K562 (cell line): ENCODE results near the gene SDF4. TPM values are rescaled to one million over a fixed set of nuclear protein-coding genes. Genes with fewer than 3 reads are reported as not detected.

ENCODE experiments used
- ATAC-seq: fragments of 200-7000 bp; cut with Tn5 transposase; 3 replicates; pipeline ENCODE4 v1.9.1; 2020; ENCODE audit warnings: moderate library complexity
- BruUV-seq: library from RNA; stranded (reverse); fragments of 400-500 nt; replicated peaks from 2 replicates; lab custom pipeline; 2021; lab: Mats Ljungman, UMichigan
- CTCF ChIA-PET: fragments of 300-600 bp; formaldehyde crosslinking; extraction: SDS; loops from one replicate; lab custom pipeline; 2021; ENCODE audit warnings: low intra/inter-chr PET ratio; lab: Yijun Ruan, JAX
- POLR2A ChIA-PET: fragments of 300-600, 350-650 bp; sonication (Branson Sonifier 250); formaldehyde crosslinking; extraction: SDS; loops from one replicate; lab custom pipeline; 2021; ENCODE audit warnings: antibody characterized with exemption, inconsistent platforms; lab: Yijun Ruan, JAX
- DNase-seq, 4 experiments: peaks; one replicate each; pipeline versions ENCODE4 v3.0.0 to v3.0.0-alpha.2; 2011 to 2018; ENCODE audit warnings: low spot score in 3 of 4, mixed read lengths in 3 of 4; ENCODE audit errors: extremely low read depth in 1 of 4
- FAIRE-seq: peaks from 2 replicates; lab custom pipeline; 2011; peaks lifted over from hg19 to GRCh38; lab: Jason Lieb, UNC
- H2AFZ ChIP-seq: 2 replicates; pipeline ENCODE4 v1.6.0; 2011; ENCODE audit warnings: low read depth, low read length, control low read depth, inconsistent platforms
- H3K27ac ChIP-seq: fragments of 200-600 bp; 3 replicates; pipeline ENCODE4 v1.8.0; 2011; ENCODE audit warnings: low read depth, mild to moderate bottlenecking, control low read depth, inconsistent platforms, low read length, moderate library complexity, mixed read lengths; ENCODE audit errors: extremely low read depth
- H3K27me3 ChIP-seq, 2 experiments: fragments of 300-600 bp in 1 of 2; 2 replicates in 1 of 2; 3 replicates in 1 of 2; pipeline versions ENCODE4 v1.6.0 to v1.8.0; 2011; ENCODE audit warnings: inconsistent platforms in 2 of 2, low read length in 2 of 2, mild to moderate bottlenecking in 1 of 2, mixed read lengths in 1 of 2, moderate library complexity in 1 of 2; ENCODE audit not compliant: control insufficient read depth in 2 of 2, insufficient read depth in 2 of 2
- H3K36me3 ChIP-seq: fragments of 300-600 bp; 3 replicates; pipeline ENCODE4 v1.8.0; 2011; ENCODE audit warnings: mild to moderate bottlenecking, low read length, inconsistent platforms; ENCODE audit not compliant: control insufficient read depth, insufficient read depth
- H3K4me1 ChIP-seq, 2 experiments: fragments of 200-600 bp in 1 of 2; replicated peaks in 1 of 2; 2 replicates in 1 of 2; 3 replicates in 1 of 2; pipeline versions ENCODE4 v1.5.1 to v1.8.0; 2011; ENCODE audit warnings: inconsistent platforms in 2 of 2, low read length in 2 of 2, mild to moderate bottlenecking in 1 of 2, mixed read lengths in 1 of 2, moderate library complexity in 1 of 2; ENCODE audit not compliant: control insufficient read depth in 2 of 2, insufficient read depth in 2 of 2
- H3K4me2 ChIP-seq: 2 replicates; pipeline ENCODE4 v1.6.1; 2011; ENCODE audit warnings: low read length, control low read depth, inconsistent platforms, mixed read lengths; ENCODE audit not compliant: insufficient read depth
- H3K4me3 ChIP-seq: fragments of 200-600 bp; sonication (generic), shearing (Covaris generic); 2 replicates; pipeline ENCODE4 v1.5.1; 2016; ENCODE audit warnings: control low read depth, inconsistent platforms
- H3K79me2 ChIP-seq: fragments of 200-600 bp; 3 replicates; pipeline ENCODE4 v1.8.0; 2011; ENCODE audit warnings: low read length, inconsistent platforms; ENCODE audit not compliant: control insufficient read depth, insufficient read depth
- H3K9ac ChIP-seq, 2 experiments: 2 replicates each; pipeline versions ENCODE4 v1.6.0 to v1.6.1; 2011; ENCODE audit warnings: low read depth in 2 of 2, low read length in 2 of 2, control low read depth in 1 of 2, inconsistent platforms in 1 of 2, mild to moderate bottlenecking in 1 of 2, mixed read lengths in 1 of 2; ENCODE audit not compliant: insufficient read depth in 1 of 2
- H3K9me1 ChIP-seq: one replicate; pipeline ENCODE4 v1.6.0; 2011; ENCODE audit warnings: inconsistent platforms, mild to moderate bottlenecking, low read length, moderate library complexity; ENCODE audit not compliant: control insufficient read depth, insufficient read depth
- H3K9me3 ChIP-seq: replicated peaks from 2 replicates; pipeline ENCODE4 v1.5.1; 2011; ENCODE audit warnings: low read depth, low read length, inconsistent platforms; ENCODE audit not compliant: control insufficient read depth, insufficient read depth
- H4K20me1 ChIP-seq: replicated peaks from 2 replicates; pipeline ENCODE4 v1.6.1; 2011; ENCODE audit warnings: low read length, inconsistent platforms, mixed read lengths; ENCODE audit not compliant: control insufficient read depth, insufficient read depth
- ATF7 ChIP-seq: fragments of 450-650 bp; IDR thresholded peaks from 2 replicates; pipeline ENCODE4 v1.7.1; 2014; ENCODE audit warnings: mild to moderate bottlenecking, moderate library complexity
- E2F3 ChIP-seq: fragments of 250-450 bp; sonication (Bioruptor Pico); IDR thresholded peaks from 2 replicates; pipeline ENCODE4 v1.4.0; 2020; ENCODE audit warnings: mild to moderate bottlenecking
- HLTF ChIP-seq: fragments of 450-650 bp; IDR thresholded peaks from 2 replicates; pipeline ENCODE4 v1.6.1; 2016
- HNRNPL ChIP-seq: fragments of 200-400 bp; formaldehyde crosslinking; IDR thresholded peaks from 2 replicates; pipeline ENCODE4 v1.6.1; 2017; ENCODE audit warnings: low read depth, mild to moderate bottlenecking, low read length
- SRF ChIP-seq, 2 experiments: fragments of 250-450, 450-650 bp in 1 of 2; sonication (Bioruptor Pico) in 1 of 2; sonication (generic) in 1 of 2; formaldehyde crosslinking; IDR thresholded peaks; 2 replicates each; pipeline versions ENCODE4 v1.5.0 to v1.5.1; 2020 to 2022; ENCODE audit warnings: mild to moderate bottlenecking in 1 of 2, missing genetic modification reagents in 1 of 2
- ZNF75A ChIP-seq: fragments of 450-650 bp; formaldehyde crosslinking; IDR thresholded peaks from 2 replicates; pipeline ENCODE4 v1.4.0; 2020; ENCODE audit warnings: mild to moderate bottlenecking
- WGBS: fragments of 100-300 bp; shearing (Covaris generic); methylation state at CpG from one replicate; pipeline ENCODE4 v1.1.6; 2016; ENCODE audit warnings: low coverage, mixed read lengths; ENCODE audit not compliant: insufficient coverage; ENCODE audit errors: missing lambda C conversion rate; 5-methylcytosine and 5-hydroxymethylcytosine counted together
- in situ Hi-C: fragments of 300-500 bp; cut with MboI; formaldehyde crosslinking; loops from 4 replicates; pipeline ENCODE4 v1.15.0; 2018; ENCODE audit warnings: inconsistent platforms, mixed read lengths
- intact Hi-C: fragments of 100-400 bp; cut with micrococcal nuclease; formaldehyde crosslinking; loops from 2 replicates; pipeline ENCODE4 v1.14.2; 2022
- polyA plus RNA-seq, 8 experiments: library from polyadenylated mRNA; depleted of rRNA in 4 of 8; stranded (reverse) in 5 of 8; unstranded in 3 of 8; fragments of >200 nt; fragmentation: Nextera tagmentation in 2 of 8; fragmentation: Illumina TruSeq in 1 of 8; extraction: Ambion mirVana in 2 of 8; extraction: Trizol in 1 of 8; gene quantifications; 2 replicates each; pipeline versions ENCODE4 v1.2.1 to v1.2.3, GENCODE V29; 2011 to 2014; ENCODE audit warnings: inconsistent platforms in 1 of 8, missing spikeins in 1 of 8
- total RNA-seq, 7 experiments: library from RNA; depleted of rRNA in 6 of 7; stranded (reverse); fragments of >200 nt in 6 of 7; fragmentation: Illumina TruSeq in 2 of 7; extraction: Trizol in 2 of 7; gene quantifications; 2 replicates each; pipeline versions ENCODE4 v1.2.1 to v1.2.3, GENCODE V29; 2011 to 2021; ENCODE audit warnings: low replicate concordance in 1 of 7
- TF ChIP-seq, protein P1 (sequence below): fragments of 250-450 bp; sonication (Bioruptor Pico); IDR thresholded peaks from 2 replicates; pipeline ENCODE4 v1.8.0; 2022; ENCODE audit warnings: inconsistent platforms, mild to moderate bottlenecking, moderate library complexity, borderline replicate concordance
- TF ChIP-seq, protein P2 (sequence below), 2 experiments: fragments of 450-650 bp; conservative IDR thresholded peaks; 2 replicates each; pipeline ENCODE4 v1.6.1; 2017; ENCODE audit warnings: mild to moderate bottlenecking in 2 of 2, moderate library complexity in 2 of 2

The SDF4 gene
- total and polyA plus RNA-seq, 9 of the 15 experiments (the other 6 are each of a cell fraction or from before 2014, with no cell fraction given), result 0.35 to 160 (median 65.2) TPM

DNA sequence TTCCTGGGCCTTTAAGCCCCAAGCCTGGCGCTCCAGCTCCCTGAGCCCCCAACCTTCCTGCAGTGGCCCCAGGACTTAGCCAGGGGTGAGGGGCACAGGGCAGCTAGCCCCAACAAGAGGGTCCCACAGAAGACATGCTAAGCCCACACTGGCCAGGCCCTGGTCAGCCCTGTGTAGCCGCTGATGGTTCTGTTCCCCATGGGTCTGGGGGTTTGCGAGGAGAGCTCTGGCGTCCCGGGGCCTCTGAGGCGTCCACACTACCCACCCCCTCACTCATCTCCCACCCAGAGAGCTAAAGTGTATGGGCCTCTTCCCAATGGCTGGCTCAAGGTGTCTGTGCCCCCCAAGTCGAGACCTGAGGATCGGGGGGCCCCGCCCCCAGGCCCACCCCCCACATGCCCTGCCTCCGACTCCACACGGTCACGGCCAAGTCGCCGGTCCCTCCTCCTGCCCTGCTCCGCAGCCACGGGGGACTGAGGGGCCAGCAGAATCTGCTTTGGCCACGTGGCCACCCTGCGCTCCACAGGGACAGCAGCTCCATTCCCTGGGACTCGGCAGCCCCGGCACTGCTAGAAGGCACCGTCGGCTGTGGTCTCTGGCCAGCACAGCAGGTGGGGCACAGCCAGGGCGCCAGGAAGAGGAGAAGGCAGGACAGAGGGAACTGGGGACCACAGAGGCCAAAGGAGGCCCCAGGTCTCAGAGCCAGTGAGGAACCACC, 33.2 kb downstream of the SDF4 start (continued):
- no peak for TF ChIP-seq E2F3 (CRISPR knock-in tag)
- TF ChIP-seq HLTF, result no peak
- TF ChIP-seq, protein P1, sequence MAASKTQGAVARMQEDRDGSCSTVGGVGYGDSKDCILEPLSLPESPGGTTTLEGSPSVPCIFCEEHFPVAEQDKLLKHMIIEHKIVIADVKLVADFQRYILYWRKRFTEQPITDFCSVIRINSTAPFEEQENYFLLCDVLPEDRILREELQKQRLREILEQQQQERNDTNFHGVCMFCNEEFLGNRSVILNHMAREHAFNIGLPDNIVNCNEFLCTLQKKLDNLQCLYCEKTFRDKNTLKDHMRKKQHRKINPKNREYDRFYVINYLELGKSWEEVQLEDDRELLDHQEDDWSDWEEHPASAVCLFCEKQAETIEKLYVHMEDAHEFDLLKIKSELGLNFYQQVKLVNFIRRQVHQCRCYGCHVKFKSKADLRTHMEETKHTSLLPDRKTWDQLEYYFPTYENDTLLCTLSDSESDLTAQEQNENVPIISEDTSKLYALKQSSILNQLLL, result no peak
- TF ChIP-seq, all 486 proteins: peak for 0

DNA sequence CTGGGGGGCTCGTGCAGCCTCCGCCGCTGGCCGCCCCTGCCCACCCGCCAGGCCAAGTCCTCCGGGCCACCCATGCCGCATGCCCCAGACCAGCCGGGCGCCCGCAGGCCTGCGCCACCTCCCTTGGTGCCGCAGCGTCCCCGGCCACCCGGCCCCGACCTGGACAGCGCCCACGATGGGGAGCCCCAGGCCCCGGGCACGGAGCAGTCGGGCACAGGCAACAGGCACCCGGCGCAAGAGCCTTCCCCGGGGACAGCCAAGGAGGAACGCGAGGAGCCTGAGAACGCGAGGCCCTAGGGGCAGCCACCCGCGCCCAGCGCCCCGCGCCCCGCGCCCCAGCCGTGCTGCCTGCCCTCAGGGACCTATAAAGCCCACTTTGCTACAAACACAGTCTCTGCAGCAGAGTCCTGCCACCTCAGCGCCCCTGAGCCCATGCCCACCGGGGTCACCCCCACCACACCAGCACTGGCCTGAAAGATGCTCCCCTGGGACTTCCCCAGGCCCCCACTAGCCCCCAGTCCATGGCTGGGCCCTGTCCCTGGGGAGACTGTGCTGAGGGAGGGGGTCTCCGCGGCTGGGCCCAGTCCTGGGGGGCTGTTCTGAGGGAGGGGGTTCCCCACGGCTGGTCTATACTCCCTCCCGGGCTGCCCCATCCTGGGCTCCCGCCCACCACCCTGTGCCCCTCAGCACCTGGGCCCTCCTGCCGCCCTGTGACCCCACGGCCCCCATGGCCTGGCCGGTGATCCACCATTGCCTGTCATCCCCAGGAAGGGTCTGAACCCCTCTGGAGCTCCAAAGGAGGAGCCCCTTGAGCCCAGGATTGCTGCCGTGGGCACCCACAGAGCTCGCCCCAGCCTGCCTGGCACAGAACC, 34.0 kb downstream of the SDF4 start:
- Histone ChIP-seq H3K36me3 (no peaks in the 10 kb centered on the region), H3K27ac (no peak overlapping the region), H3K9me1 (no peaks in the 10 kb centered on the region), H3K9ac (0 out of 4 replicates have a peak overlapping the region, but pooled peaks of 1 of the 2 experiments have one; percentile 14), H3K79me2 (no peaks in the 10 kb centered on the region), H3K4me3 (no peak overlapping the region), H4K20me1 (no peaks in the 10 kb centered on the region), H2AFZ (no peak overlapping the region), H3K4me1 (peaks cover 0 to 54% of the 10 kb centered on the region in 2 experiments; a peak in 3 of 5 replicates), H3K4me2 (no peak overlapping the region), H3K27me3 (no peaks in the 10 kb centered on the region; a peak in 1 of 5 replicates), H3K9me3 (peaks cover 6% of the 10 kb centered on the region; the same call in 1 of the 2 replicates)
- POLR2A ChIA-PET, result interaction anchor here (0.8 to 1.5 kb wide), 3 partner anchors 10 to 18 kb away, joined by 3 to 5 read pairs (median 4); no protein-coding TSS in a partner anchor
- 78% methylated on average over 36 of the region's 48 CpGs for WGBS
- DNase-seq (peak in 1 of 4 experiments; percentile 8), FAIRE-seq (no peak), ATAC-seq (no peak)
- in situ Hi-C loops, result no loop called here
- CTCF ChIA-PET, result no interaction called here
- intact Hi-C loops, result no loop called here
- TF ChIP-seq, protein P2, sequence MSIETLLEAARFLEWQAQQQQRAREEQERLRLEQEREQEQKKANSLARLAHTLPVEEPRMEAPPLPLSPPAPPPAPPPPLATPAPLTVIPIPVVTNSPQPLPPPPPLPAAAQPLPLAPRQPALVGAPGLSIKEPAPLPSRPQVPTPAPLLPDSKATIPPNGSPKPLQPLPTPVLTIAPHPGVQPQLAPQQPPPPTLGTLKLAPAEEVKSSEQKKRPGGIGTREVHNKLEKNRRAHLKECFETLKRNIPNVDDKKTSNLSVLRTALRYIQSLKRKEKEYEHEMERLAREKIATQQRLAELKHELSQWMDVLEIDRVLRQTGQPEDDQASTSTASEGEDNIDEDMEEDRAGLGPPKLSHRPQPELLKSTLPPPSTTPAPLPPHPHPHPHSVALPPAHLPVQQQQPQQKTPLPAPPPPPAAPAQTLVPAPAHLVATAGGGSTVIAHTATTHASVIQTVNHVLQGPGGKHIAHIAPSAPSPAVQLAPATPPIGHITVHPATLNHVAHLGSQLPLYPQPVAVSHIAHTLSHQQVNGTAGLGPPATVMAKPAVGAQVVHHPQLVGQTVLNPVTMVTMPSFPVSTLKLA (conservative IDR thresholded peaks at IDR 0.05), result no peak
- no peak for TF ChIP-seq ZNF75A (CRISPR knock-in tag)
- TF ChIP-seq HNRNPL, result peak; percentile 34; the same call in 1 of the 2 replicates
- no peak for TF ChIP-seq SRF (CRISPR knock-in tag; IDR thresholded peaks at IDR 0.05)
- no peak for TF ChIP-seq ATF7
- BruUV-seq, result no TSS peak
